Suprapubic skin (tissue), 4 donors: ENCODE data around the gene PC. TPM values are rescaled to one million over a fixed set of nuclear protein-coding genes. Genes with fewer than 3 reads are reported as not detected.

Experiments used
- DNase-seq, 2 donors: peaks; one replicate each; pipeline ENCODE4 v3.0.0-alpha.2; 2019; ENCODE audit warnings: low spot score in 2 of 2
- H3K27ac ChIP-seq: fragments of 200-600 bp; sonication (generic); one replicate; pipeline ENCODE4 v1.5.1; 2019
- H3K27me3 ChIP-seq: fragments of 200-600 bp; sonication (generic); one replicate; pipeline ENCODE4 v1.5.1; 2019
- H3K36me3 ChIP-seq: fragments of 200-600 bp; sonication (generic); one replicate; pipeline ENCODE4 v1.5.1; 2019
- H3K4me1 ChIP-seq: fragments of 200-600 bp; sonication (generic); one replicate; pipeline ENCODE4 v1.5.1; 2019
- H3K4me3 ChIP-seq: fragments of 200-600 bp; sonication (generic); one replicate; pipeline ENCODE4 v1.5.1; 2019; ENCODE audit warnings: mild to moderate bottlenecking
- H3K9me3 ChIP-seq: fragments of 200-600 bp; sonication (generic); one replicate; pipeline ENCODE4 v1.5.1; 2019
- EP300 ChIP-seq: sonication (generic); formaldehyde crosslinking; IDR thresholded peaks from one replicate; pipeline ENCODE4 v1.6.1; 2017; ENCODE audit warnings: antibody characterized with exemption
- POLR2A ChIP-seq, 2 donors: fragments of 450-650 bp; IDR thresholded peaks; one replicate each; pipeline ENCODE4 v1.6.1; 2017; ENCODE audit warnings: antibody characterized with exemption in 2 of 2, mild to moderate bottlenecking in 2 of 2, moderate library complexity in 2 of 2
- POLR2AphosphoS5 ChIP-seq, 3 donors: sonication (generic); formaldehyde crosslinking; IDR thresholded peaks; one replicate each; pipeline ENCODE4 v1.6.1; 2017; ENCODE audit warnings: antibody characterized with exemption in 3 of 3
- WGBS: methylation state at CpG from one replicate; pipeline ENCODE4 v1.1.5; 2018; 5-methylcytosine and 5-hydroxymethylcytosine counted together
- total RNA-seq, 4 donors: library from RNA; depleted of rRNA; stranded (reverse); fragments of >200 nt; gene quantifications; one replicate each; pipeline ENCODE4 v1.1.0, GENCODE V29; 2016
- TF ChIP-seq, protein P1 (sequence below), 2 donors: fragments of 200-600 bp in 1 of 2; fragments of 450-650 bp in 1 of 2; sonication (generic) in 1 of 2; IDR thresholded peaks; one replicate each; pipeline ENCODE4 v1.5.1; 2016 to 2019; ENCODE audit warnings: antibody characterized with exemption in 2 of 2, mild to moderate bottlenecking in 1 of 2, moderate library complexity in 1 of 2

PC gene
- total RNA-seq, 4 donors from 2014 or later = 10.8 to 25.4 (median 13.9) TPM

DNA sequence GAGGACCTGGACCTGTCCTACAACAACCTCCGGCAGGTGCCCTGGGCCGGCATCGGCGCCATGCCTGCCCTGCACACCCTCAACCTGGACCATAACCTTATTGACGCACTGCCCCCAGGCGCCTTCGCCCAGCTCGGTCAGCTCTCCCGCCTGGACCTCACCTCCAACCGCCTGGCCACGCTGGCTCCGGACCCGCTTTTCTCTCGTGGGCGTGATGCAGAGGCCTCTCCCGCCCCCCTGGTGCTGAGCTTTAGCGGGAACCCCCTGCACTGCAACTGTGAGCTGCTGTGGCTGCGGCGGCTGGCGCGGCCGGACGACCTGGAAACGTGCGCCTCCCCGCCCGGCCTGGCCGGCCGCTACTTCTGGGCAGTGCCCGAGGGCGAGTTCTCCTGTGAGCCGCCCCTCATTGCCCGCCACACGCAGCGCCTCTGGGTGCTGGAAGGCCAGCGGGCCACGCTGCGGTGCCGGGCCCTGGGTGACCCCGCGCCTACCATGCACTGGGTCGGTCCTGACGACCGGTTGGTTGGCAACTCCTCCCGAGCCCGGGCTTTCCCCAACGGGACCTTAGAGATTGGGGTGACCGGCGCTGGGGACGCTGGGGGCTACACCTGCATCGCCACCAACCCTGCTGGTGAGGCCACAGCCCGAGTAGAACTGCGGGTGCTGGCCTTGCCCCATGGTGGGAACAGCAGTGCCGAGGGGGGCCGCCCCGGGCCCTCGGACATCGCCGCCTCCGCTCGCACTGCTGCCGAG, 99.8 kb downstream of the PC start:
- DNase-seq = peak in 1 of 2 donors; percentile 71
- Histone ChIP-seq H3K9me3 (no peaks in the 10 kb centered on the region), H3K27me3 (no peaks in the 10 kb centered on the region), H3K4me3 (no peak overlapping the region), H3K4me1 (peaks cover 33% of the 10 kb centered on the region), H3K27ac (no peak overlapping the region), H3K36me3 (peaks cover 26% of the 10 kb centered on the region)
- WGBS = 97% methylated on average over 17 of the region's 62 CpGs
- TF ChIP-seq POLR2AphosphoS5 (IDR thresholded peaks at IDR 0.05) = no peak
- TF ChIP-seq EP300 = no peak
- TF ChIP-seq, protein P1, sequence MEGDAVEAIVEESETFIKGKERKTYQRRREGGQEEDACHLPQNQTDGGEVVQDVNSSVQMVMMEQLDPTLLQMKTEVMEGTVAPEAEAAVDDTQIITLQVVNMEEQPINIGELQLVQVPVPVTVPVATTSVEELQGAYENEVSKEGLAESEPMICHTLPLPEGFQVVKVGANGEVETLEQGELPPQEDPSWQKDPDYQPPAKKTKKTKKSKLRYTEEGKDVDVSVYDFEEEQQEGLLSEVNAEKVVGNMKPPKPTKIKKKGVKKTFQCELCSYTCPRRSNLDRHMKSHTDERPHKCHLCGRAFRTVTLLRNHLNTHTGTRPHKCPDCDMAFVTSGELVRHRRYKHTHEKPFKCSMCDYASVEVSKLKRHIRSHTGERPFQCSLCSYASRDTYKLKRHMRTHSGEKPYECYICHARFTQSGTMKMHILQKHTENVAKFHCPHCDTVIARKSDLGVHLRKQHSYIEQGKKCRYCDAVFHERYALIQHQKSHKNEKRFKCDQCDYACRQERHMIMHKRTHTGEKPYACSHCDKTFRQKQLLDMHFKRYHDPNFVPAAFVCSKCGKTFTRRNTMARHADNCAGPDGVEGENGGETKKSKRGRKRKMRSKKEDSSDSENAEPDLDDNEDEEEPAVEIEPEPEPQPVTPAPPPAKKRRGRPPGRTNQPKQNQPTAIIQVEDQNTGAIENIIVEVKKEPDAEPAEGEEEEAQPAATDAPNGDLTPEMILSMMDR (IDR thresholded peaks at IDR 0.05) = no peak
- no peak for TF ChIP-seq POLR2A (IDR thresholded peaks at IDR 0.05)

DNA sequence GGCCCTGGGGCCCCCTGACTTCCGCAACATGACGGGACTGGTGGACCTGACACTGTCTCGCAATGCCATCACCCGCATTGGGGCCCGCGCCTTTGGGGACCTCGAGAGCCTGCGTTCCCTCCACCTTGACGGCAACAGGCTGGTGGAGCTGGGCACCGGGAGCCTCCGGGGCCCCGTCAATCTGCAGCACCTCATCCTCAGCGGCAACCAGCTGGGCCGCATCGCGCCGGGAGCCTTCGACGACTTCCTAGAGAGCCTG, 100.3 kb downstream of the PC start:
- peaks cover 32% of the 10 kb centered on the region for H3K4me1 ChIP-seq
- no peak overlapping the region for H3K4me3 ChIP-seq
- peak in 1 of 2 donors; percentile 68 for DNase-seq
- no peaks in the 10 kb centered on the region for H3K27me3 ChIP-seq
- H3K27ac ChIP-seq = no peak overlapping the region
- H3K9me3 ChIP-seq = no peaks in the 10 kb centered on the region
- TF ChIP-seq POLR2AphosphoS5 (IDR thresholded peaks at IDR 0.05) (no peak), EP300 (no peak), POLR2A (IDR thresholded peaks at IDR 0.05) (no peak)
- TF ChIP-seq, protein P1 (IDR thresholded peaks at IDR 0.05) = no peak
- peaks cover 26% of the 10 kb centered on the region for H3K36me3 ChIP-seq
- WGBS = 95% methylated on average over 11 of the region's 19 CpGs

DNA sequence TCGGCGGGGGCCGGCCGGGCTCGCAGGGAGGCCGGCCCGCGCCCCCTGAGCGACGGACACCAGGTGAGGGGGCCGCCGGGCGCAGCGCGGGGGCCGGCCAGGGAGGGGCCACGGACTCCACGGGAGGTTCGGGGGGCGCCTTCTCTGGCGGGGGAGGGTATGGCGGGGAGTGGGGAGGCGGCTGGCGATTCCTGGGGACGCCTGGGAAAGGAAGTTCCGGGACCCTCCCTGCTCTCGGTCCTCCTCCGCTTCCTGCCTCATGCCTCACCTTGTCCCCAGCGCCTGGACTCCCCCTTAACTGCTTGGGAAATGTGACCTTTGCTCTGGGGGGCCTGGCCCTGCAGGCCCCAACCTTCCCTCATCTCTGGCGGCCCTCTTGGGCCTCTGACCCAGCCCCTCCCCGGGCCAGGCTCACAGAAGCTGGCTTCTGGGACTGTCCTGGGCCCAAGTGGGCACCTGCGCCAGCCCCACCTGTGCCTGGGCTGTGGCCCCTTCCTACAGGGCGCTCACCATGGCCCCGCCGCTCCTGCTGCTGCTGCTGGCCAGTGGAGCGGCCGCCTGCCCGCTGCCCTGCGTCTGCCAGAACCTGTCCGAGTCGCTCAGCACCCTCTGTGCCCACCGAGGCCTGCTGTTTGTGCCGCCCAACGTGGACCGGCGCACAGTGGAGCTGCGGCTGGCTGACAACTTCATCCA, 100.8 kb downstream of the PC start:
- Histone ChIP-seq H3K4me3 (peak overlapping the region; percentile 77), H3K9me3 (no peaks in the 10 kb centered on the region), H3K4me1 (peaks cover 32% of the 10 kb centered on the region), H3K27ac (peak overlapping the region; percentile 91), H3K27me3 (no peaks in the 10 kb centered on the region), H3K36me3 (peaks cover 23% of the 10 kb centered on the region)
- WGBS = 86% methylated on average over 18 of the region's 47 CpGs
- peak in 1 of 2 donors; percentile 62 for DNase-seq
- TF ChIP-seq POLR2AphosphoS5 (IDR thresholded peaks at IDR 0.05) (no peak), EP300 (no peak)
- TF ChIP-seq, protein P1 (IDR thresholded peaks at IDR 0.05) = no peak

DNA sequence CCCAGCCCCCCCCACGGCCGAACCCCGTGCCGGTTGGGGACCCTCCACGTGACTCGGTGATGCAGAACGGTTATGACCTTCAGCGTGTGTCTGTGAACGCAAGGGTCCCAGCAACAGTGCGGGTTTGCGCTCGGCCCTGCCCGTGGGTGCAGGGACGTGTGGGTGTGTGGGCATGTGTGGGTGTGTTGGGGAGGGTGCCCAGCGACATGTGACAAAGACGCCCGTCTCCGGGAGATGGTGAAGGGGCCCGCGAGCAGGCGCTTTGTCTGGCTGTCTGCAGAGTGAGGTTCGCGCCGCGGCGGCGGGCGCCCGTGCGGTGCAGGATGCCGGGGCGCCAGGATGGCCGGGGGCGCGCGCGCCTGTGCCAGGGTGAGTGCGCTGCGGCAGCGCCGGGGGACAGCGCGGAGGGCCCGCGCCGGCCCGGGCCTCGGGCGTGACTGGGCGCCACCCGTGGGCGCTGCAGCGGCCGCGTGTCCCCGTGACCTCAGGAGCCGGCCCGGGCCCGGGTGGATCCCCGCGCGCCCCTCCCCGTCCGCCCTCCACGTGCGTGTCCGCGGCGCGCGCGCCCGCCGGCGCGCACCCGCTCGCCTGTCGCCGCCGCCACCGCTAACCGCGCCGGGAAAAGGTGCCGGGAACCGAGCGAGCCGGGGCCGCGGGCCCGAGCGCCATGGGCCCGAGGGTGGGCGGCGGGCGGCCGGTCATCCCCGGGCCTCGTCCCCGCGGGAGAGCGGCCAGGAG, 101.5 kb downstream of the PC start, which contains the start of gene LRFN4:
Gene LRFN4 (plus strand): TSS at position 569 of the 738 bp plus-strand sequence. CDS start 681 bp downstream, outside the sequence.
- 0% methylated on average over 9 of the region's 103 CpGs for WGBS

DNA sequence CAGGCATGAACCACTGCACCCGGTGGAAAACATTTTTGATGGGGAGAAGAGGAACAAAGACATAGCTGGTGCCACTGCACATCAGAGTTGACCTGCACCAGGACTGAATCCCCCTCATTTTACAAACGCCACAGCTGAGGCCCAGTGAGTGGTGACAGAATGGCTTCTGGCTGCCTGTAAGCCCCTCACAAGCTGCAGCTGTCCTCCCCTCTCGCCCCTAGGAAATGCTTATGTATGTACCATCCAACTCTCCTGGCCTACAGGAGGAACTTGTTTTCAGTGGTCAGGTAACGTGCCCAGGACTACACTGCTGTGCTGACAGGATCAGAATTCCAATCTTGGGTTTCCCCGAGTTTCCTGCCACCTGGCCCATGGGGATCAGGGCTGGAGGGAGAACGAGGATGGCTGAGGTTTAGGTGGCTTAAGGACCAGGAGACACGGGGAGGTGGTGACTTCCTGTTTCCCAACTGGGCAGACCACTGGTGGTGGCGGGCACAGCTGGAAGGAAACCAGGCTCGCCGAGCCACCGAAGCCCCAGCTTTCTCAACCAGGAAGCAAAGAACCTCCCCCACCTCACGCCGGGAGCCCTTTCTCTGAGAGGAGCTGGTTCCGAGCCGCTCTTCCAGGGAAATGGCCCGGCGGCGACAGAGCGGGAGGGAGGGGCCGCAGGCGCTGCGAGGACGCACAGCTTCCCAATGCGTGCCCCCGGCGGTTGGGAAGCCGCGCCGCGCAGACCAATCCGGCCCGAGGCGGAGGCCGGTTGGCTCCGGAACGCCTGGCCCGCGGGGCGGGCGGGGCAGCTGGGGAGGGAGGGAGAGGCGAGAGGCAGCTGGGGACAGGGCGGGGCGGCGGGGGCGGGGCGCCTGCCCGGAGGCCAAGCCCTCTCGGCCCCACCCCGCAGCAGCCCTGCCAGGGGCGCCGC, 102.3 kb downstream of the PC start:
- TF ChIP-seq EP300 (no peak), POLR2AphosphoS5 (IDR thresholded peaks at IDR 0.05) (peak in 2 of 3 donors; percentile 29 to 76)
- Histone ChIP-seq H3K27me3 (no peaks in the 10 kb centered on the region), H3K27ac (peak overlapping the region; percentile 91), H3K4me1 (peaks cover 32% of the 10 kb centered on the region), H3K4me3 (peak overlapping the region; percentile 77), H3K9me3 (no peaks in the 10 kb centered on the region), H3K36me3 (peaks cover 18% of the 10 kb centered on the region)
- DNase-seq = peak; percentile 94 to 95
- 46% methylated on average over 3 of the region's 51 CpGs for WGBS

More for the DNA sequence above, 101.5 kb downstream of the PC start, which contains the start of gene LRFN4:
- H3K27ac ChIP-seq = peak within 1 kb of the TSS; percentile 91
- TF ChIP-seq POLR2AphosphoS5 (IDR thresholded peaks at IDR 0.05) (peak in 1 of 3 donors; percentile 35), EP300 (no peak)
- no peak for DNase-seq
- H3K36me3 ChIP-seq = peaks cover 18% of the 10 kb centered on the region
- H3K9me3 ChIP-seq = no peaks in the 10 kb centered on the region
- H3K4me3 ChIP-seq = peak within 1 kb of the TSS; percentile 77
- H3K4me1 ChIP-seq = peaks cover 32% of the 10 kb centered on the region
- H3K27me3 ChIP-seq = no peaks in the 10 kb centered on the region
